Measurements from ENCODE around the gene NDUFV2.

- no peak for TF ChIP-seq CTCF (IDR thresholded peaks at IDR 0.05)
- TF ChIP-seq POLR2A (IDR thresholded peaks at IDR 0.05): no peak
These were observed 7.0 kb downstream of the NDUFV2 start for GRCh38 chr18:9109523-9109922.
